HG03565 (cell line): ENCODE data around the gene PLA2G2C.
"Not testable (repeated sequence)": the region's sequence is repeated elsewhere in the genome, so short reads cannot be mapped to it uniquely, and the experiment has no call there.

Source experiments
- ATAC-seq: cut with Tn5 transposase; IDR thresholded peaks from one replicate; pipeline ENCODE4 v1.9.1; 2021; ENCODE audit warnings: mild to moderate bottlenecking, moderate library complexity; ENCODE audit not compliant: unreplicated experiment

The PLA2G2C gene

GRCh38 chr1:20185834-20186782 lies at the start of gene PLA2G2C, which contains the start of gene UBXN10:
Gene PLA2G2C (minus strand): TSS chr1:20186518. CDS start chr1:20177363, 9,155 bp downstream.
Gene UBXN10 (plus strand): TSS chr1:20186096. CDS start chr1:20190562, 4,466 bp downstream.
- ATAC-seq = no peak

GRCh38 chr1:20234788-20235535 lies 48.6 kb upstream of the PLA2G2C start:
- ATAC-seq = no peak

- ATAC-seq = no peak
Observed at GRCh38 chr1:20233866-20234265, 47.5 kb upstream of the PLA2G2C start.

- ATAC-seq = no peak
Observed at GRCh38 chr1:20233394-20233793, 47.1 kb upstream of the PLA2G2C start.

GRCh38 chr1:20232564-20232963 lies 46.2 kb upstream of the PLA2G2C start:
- not testable (repeated sequence) for ATAC-seq

GRCh38 chr1:20229171-20229570 lies 42.9 kb upstream of the PLA2G2C start:
- ATAC-seq = no peak

- ATAC-seq = no peak
Observed at GRCh38 chr1:20228314-20228825, 42.1 kb upstream of the PLA2G2C start.

- no peak for ATAC-seq
Observed at GRCh38 chr1:20227704-20228103, 41.4 kb upstream of the PLA2G2C start.

GRCh38 chr1:20224546-20224945 lies 38.2 kb upstream of the PLA2G2C start:
- no peak for ATAC-seq

- ATAC-seq = no peak
Observed at GRCh38 chr1:20223551-20224419, 37.5 kb upstream of the PLA2G2C start.

- no peak for ATAC-seq
Observed at GRCh38 chr1:20223106-20223505, 36.8 kb upstream of the PLA2G2C start.

- no peak for ATAC-seq
Observed at GRCh38 chr1:20220036-20220435, 33.7 kb upstream of the PLA2G2C start.

- not testable (repeated sequence) for ATAC-seq
Observed at GRCh38 chr1:20219053-20219452, 32.7 kb upstream of the PLA2G2C start.

GRCh38 chr1:20216574-20216973 lies 30.3 kb upstream of the PLA2G2C start:
- no peak for ATAC-seq

GRCh38 chr1:20215716-20216115 lies 29.4 kb upstream of the PLA2G2C start:
- ATAC-seq = no peak

- ATAC-seq = no peak
Observed at GRCh38 chr1:20212685-20213331, 26.5 kb upstream of the PLA2G2C start.

GRCh38 chr1:20212085-20212684 lies 25.9 kb upstream of the PLA2G2C start:
- ATAC-seq = no peak

- no peak for ATAC-seq
Observed at GRCh38 chr1:20211511-20211931, 25.2 kb upstream of the PLA2G2C start.

- no peak for ATAC-seq
Observed at GRCh38 chr1:20210736-20211460, 24.6 kb upstream of the PLA2G2C start.
